Measurements from ENCODE around the gene LRRN2.

Gene LRRN2

GRCh38 chr1:204568576-204569315 lies 116.8 kb downstream of the LRRN2 start:
- DNase-seq (ENCODE audit: low read depth, low spot score) = no peak
- no peak for TF ChIP-seq CTCF (IDR thresholded peaks at IDR 0.05; ENCODE audit: insufficient read depth, low read length, missing control alignments)
- no peak overlapping the region for H3K4me3 ChIP-seq (ENCODE audit: low read depth, low read length)
- POLR2A ChIA-PET = no interaction called here
- CTCF ChIA-PET = interaction anchor here (0.9 to 20.2 kb wide), 8 partner anchors 11 to 239 kb away, joined by 3 to 673 read pairs (median 4); no protein-coding TSS in a partner anchor

Data from AG04449 (cell line).